Small intestine (tissue), 4 donors: ENCODE measurements around the gene TMEM192. TPM values are rescaled to one million over a fixed set of nuclear protein-coding genes. Genes with fewer than 3 reads are reported as not detected.

Source experiments
- polyA plus RNA-seq, 4 donors: library from polyadenylated mRNA; stranded (reverse) in 3 of 4; unstranded in 1 of 4; fragments of 200-250 nt in 3 of 4; fragments of 120-200 nt in 1 of 4; gene quantifications; one replicate each; pipeline versions ENCODE4 v1.2.1 to v1.2.3, GENCODE V29; 2013
- donor health status: healthy with polysubstance abuse.
- donor health status: Bipolar disorder and iron deficiency.
- donor health status: healthy.

The TMEM192 gene
- polyA plus RNA-seq, 4 donors, result 4.0 to 37.4 (median 8.9) TPM

Other genes with a start within 250 kb of the TMEM192 start
- gene APELA, start 235.7 kb downstream of the TMEM192 start, polyA plus RNA-seq, result 1 to 10 TPM in 1 of 4 donors, not detected in 3; 1.9 TPM
- gene TRIM61, start 135.2 kb downstream of the TMEM192 start, polyA plus RNA-seq, result 1 to 10 TPM in 1 of 4 donors, under 1 TPM in 1, not detected in 2; 0.55 to 6.2 TPM
- gene TRIM60, start 80.9 kb downstream of the TMEM192 start, polyA plus RNA-seq, result not detected
- not detected for gene TRIM75, start 59.0 kb downstream of the TMEM192 start, polyA plus RNA-seq
- 10 to 100 TPM in 2 of 4 donors, 1 to 10 TPM in 2; 7.8 to 13.4 (median 10.6) TPM for gene KLHL2, start 94.7 kb upstream of the TMEM192 start, polyA plus RNA-seq
- 100 to 1,000 TPM in 1 of 4 donors, 10 to 100 TPM in 3; 18.6 to 226 (median 51.0) TPM for gene MSMO1, start 214.8 kb upstream of the TMEM192 start, polyA plus RNA-seq